ENCODE results near the gene TDG. TPM values are rescaled to one million over a fixed set of nuclear protein-coding genes. Genes with fewer than 3 reads are reported as not detected.

The TDG gene
- 22.5 and 28.4 TPM in 2 replicates for total RNA-seq

GRCh38 chr12:103965590-103966504, at the start of gene TDG:
Gene TDG (plus strand): TSS chr12:103965872. CDS start chr12:103966038, 166 bp downstream.

GRCh38 chr12:103930034-103930786, 35.5 kb upstream of the TDG start, which contains the start of gene HSP90B1:
Gene HSP90B1 (plus strand): TSS chr12:103930410. CDS start chr12:103930516, 106 bp downstream.

Other genes starting within 250 kb of the TDG start
- gene NT5DC3, start 124.6 kb upstream of the TDG start, total RNA-seq = 6.9 and 10.3 TPM in 2 replicates
- gene HSP90B1, start 35.5 kb upstream of the TDG start, total RNA-seq = 839 and 909 TPM in 2 replicates
- gene GLT8D2, start 84.3 kb downstream of the TDG start, total RNA-seq = 5.7 and 6.1 TPM in 2 replicates
- gene HCFC2, start 98.7 kb downstream of the TDG start, total RNA-seq = 19.9 and 20.2 TPM in 2 replicates
- 12.0 and 18.1 TPM in 2 replicates for gene NFYB, start 172.3 kb downstream of the TDG start, total RNA-seq
- 228 and 498 TPM in 2 replicates for gene TXNRD1, start 249.9 kb downstream of the TDG start, total RNA-seq

Measured in dermis lymphatic vessel endothelial cell (primary cell).